OCI-LY3 (cell line): ENCODE results near the gene KISS1.

Source experiments
- CTCF ChIP-seq: fragments of 200-600, 300-600 bp; sonication (generic); IDR thresholded peaks from 2 replicates; pipeline ENCODE4 v1.5.1; 2014; ENCODE audit warnings: antibody characterized with exemption, low read length, low read depth
- EZH2phosphoT487 ChIP-seq: fragments of 200-600 bp; shearing (Covaris generic); IDR thresholded peaks from 2 replicates; pipeline ENCODE4 v1.6.1; 2018; ENCODE audit warnings: antibody characterized with exemption, mixed run types, low read depth

- TF ChIP-seq CTCF, result no peak
- no peak for TF ChIP-seq EZH2phosphoT487
These were observed 8.7 kb upstream of the KISS1 start for GRCh38 chr1:204204944-204205343.
